GM18498 (cell line): Measurements from ENCODE around the gene ZSCAN31.
"Not testable (repeated sequence)": the region's sequence is repeated elsewhere in the genome, so short reads cannot be mapped to it uniquely, and the experiment has no call there.

ENCODE experiments used
- ATAC-seq: cut with Tn5 transposase; IDR thresholded peaks from one replicate; pipeline ENCODE4 v1.9.1; 2021; ENCODE audit warnings: mild to moderate bottlenecking, moderate library complexity; ENCODE audit not compliant: unreplicated experiment

Gene ZSCAN31

GRCh38 chr6:28335564-28336283 is at the start of gene ZSCAN31:
Gene ZSCAN31, minus strand, starts transcription at chr6:28336148. Its CDS starts 6,465 bp downstream, at chr6:28329683.
- ATAC-seq, result peak; percentile 90

GRCh38 chr6:28384143-28384533 is 48.2 kb upstream of the ZSCAN31 start:
- ATAC-seq, result no peak

- peak; percentile 94 for ATAC-seq
Measured at GRCh38 chr6:28383235-28384142, 47.5 kb upstream of the ZSCAN31 start.

GRCh38 chr6:28380381-28380780 is 44.4 kb upstream of the ZSCAN31 start:
- no peak for ATAC-seq

- ATAC-seq, result no peak
Measured at GRCh38 chr6:28378644-28379043, 42.7 kb upstream of the ZSCAN31 start.

GRCh38 chr6:28377879-28378278 is 41.9 kb upstream of the ZSCAN31 start:
- ATAC-seq, result no peak

GRCh38 chr6:28373925-28374324 is 38.0 kb upstream of the ZSCAN31 start:
- no peak for ATAC-seq

GRCh38 chr6:28371706-28372451 is 35.9 kb upstream of the ZSCAN31 start:
- ATAC-seq, result no peak

- ATAC-seq, result no peak
Measured at GRCh38 chr6:28371280-28371679, 35.3 kb upstream of the ZSCAN31 start.

GRCh38 chr6:28370440-28370839 is 34.5 kb upstream of the ZSCAN31 start:
- ATAC-seq, result no peak

GRCh38 chr6:28369463-28369862 is 33.5 kb upstream of the ZSCAN31 start:
- no peak for ATAC-seq

- ATAC-seq, result peak; percentile 70
Measured at GRCh38 chr6:28368522-28368921, 32.6 kb upstream of the ZSCAN31 start.

- not testable (repeated sequence) for ATAC-seq
Measured at GRCh38 chr6:28365590-28365989, 29.6 kb upstream of the ZSCAN31 start.

- ATAC-seq, result no peak
Measured at GRCh38 chr6:28360961-28361360, 25.0 kb upstream of the ZSCAN31 start.

- ATAC-seq, result not testable (repeated sequence)
Measured at GRCh38 chr6:28359562-28359961, 23.6 kb upstream of the ZSCAN31 start.

GRCh38 chr6:28357036-28357435 is 21.1 kb upstream of the ZSCAN31 start:
- no peak for ATAC-seq

- no peak for ATAC-seq
Measured at GRCh38 chr6:28356666-28357020, 20.7 kb upstream of the ZSCAN31 start.

GRCh38 chr6:28355743-28356665 is 20.1 kb upstream of the ZSCAN31 start:
- ATAC-seq, result peak; percentile 80

- ATAC-seq, result no peak
Measured at GRCh38 chr6:28354688-28355554, 19.0 kb upstream of the ZSCAN31 start.
